ENCODE data around the gene ROR2.

ROR2 gene

DNA sequence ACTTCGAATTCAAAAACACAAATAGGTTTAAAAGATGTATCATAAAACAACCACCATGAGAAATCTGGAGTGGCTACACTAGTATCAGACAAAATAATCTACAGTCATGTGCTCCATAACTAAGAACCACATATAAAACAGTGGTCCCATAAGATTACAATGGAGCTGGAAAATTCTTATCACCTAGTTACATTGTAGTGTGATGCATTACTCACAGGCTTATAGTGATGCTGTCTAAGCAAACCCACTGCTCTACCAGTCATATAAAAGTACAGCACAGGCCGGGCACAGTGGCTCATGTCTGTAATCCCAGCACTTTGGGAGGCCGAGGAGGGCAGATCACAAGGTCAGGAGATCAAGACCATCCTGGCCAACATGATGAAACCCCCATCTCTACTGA, 160.1 kb downstream of the ROR2 start:
- DNase-seq = no peak

DNA sequence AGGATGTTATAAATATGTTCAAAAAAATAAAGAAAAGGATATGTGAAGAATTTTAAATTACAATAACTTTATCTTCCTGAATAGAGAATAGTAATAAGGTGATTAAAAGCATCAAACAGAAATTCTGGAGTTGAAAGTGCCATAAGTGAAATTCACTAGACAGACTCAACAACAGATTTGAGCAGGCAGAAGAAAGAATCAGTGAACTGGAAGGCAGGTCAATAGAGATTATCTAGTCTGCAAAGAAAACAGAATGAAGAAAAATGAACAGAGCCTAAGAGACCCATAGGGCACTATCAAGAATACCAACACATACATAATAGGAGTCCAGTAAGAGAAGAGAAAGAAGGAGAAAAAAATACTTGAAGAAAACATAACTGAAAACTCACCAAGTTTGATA, 162.1 kb downstream of the ROR2 start:
- DNase-seq = no peak

DNA sequence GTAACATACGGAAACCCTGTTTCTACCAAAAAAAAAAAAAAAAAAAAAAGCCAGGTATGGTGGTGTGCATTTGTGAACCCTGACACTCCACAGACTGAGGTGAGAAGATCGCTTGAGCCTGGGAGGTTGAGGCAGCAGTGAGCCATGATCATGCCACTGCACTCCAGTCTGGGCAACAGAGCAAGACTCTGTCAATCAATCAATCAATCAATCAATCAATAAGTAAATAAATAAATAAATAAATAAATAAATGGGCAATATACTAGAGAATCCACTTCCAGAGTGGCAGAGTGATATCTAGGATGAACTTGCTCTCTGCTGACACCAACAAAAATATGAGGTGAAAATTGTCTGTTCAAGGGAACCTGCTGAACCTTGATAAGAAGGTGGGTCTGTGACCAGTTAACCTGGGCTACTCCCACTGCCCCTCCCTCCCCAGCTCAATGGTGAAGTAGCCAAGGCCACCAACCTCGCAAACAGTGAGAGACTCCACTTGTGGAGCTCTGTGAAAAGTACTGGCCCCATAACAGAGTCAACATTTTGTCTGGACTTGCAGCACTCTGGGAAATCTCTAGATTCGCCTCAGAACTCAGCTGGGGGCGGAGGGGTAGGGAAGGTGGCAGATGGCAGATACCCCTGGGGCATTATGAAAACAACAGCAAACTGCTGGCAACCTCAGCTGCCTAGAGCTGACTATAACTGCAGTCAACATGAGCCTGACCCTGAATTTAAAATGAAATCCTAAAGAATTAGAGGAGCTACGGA, 163.7 kb downstream of the ROR2 start:
- no peak for DNase-seq

DNA sequence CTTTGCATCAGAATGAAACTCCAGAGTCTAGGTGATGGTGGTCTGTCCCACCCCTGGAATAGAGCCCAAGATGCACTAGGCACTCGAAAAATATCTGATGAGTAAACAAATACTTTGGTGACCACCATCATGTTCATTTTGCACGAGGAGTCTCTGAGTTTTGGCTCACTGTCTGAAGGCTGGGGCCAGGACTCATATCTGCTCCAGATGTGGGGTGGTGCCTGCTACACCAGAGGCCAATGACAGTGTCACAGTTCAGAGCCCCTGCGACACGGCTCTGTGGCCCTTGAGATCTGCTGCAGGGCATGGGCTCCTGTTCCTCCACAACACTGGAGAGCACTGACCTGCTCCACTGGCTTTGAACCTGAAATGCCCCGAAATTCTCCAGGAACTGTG, 164.6 kb downstream of the ROR2 start:
- no peak for DNase-seq

DNA sequence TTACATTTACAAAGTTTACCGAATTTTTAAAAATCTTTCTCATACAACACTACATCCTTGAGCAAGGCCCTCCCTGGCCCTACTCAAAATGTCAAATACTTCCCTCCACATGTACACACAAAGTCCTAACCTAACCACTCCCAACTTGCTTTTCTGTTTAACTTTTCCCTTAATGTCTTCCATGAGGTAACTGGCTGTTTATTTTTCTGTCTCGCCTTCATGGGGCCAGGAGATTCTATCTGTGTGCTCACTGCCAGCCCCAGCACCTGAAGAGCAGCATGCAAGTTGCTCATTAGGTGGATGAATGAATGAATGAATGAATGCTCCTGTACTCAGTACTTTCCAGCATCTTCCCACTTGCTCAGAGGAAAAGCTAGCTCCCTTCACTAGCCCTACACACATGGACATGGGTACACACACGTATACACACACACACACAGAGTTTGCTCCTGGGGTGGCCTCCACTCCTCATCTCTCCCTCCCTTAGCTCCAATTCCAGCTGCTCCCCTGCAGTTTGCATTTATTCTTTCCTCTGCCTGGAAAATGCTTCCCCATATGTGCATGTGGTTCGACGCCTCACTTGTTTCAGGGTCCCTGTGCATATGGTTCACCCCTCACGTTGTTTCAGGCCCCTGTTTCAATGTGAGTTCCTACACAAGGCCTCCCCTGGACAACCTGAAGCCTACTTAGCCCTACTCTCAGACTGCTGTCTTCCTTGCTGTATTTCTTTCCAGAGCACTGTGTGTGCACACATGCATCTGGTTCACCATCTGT, 165.2 kb downstream of the ROR2 start:
- no peak for DNase-seq

- DNase-seq = no peak
Observed at GRCh38 chr9:91783876-91784672, 166.0 kb downstream of the ROR2 start.

GRCh38 chr9:91783411-91783810, 166.6 kb downstream of the ROR2 start:
- no peak for DNase-seq

DNA sequence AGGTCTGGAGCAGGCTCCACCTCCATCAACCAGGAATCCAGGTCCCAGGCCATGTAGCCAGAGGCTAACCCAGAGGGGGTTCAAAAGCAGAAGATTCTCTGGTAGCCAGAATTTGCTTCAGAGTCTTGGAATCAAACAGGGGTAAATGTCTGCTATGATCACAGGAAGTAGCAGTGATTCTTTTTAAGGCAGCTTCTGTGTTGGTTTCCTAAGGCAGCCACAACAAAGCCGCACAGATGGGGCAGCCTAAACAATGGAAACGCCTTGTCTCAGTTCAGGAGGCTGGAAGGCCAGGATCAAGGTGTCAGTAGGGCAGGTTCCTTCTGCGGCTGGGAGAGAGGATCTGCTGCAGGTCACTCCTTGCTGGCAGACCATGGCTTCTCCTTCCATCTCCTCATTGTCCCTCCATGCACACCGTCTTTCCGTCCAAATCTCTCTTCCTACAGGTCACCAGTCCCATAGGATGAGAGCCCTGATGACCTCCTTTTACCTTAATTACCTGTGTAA, 167.3 kb downstream of the ROR2 start:
- DNase-seq = no peak

- no peak for DNase-seq
Observed at GRCh38 chr9:91781906-91782305, 168.1 kb downstream of the ROR2 start.

DNA sequence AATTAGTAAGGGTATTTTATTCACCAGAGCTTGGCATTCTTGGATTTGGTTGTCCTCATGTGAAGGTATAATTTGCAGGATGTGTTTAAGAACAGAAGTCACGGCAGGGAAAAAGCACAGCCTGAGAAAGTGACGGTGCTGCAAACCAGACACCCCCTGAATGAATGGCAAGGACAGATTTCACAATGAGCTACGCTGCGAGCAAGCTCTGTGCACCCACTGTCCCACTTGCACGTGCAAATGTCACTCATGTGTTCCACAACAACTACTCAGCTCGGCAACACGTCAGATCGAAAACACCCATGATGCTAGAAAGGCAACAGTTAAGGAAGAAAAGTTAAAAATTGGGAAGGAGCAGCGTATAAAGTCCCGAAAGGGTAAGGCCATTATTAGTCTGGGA, 168.9 kb downstream of the ROR2 start:
- no peak for DNase-seq

- no peak for DNase-seq
Observed at GRCh38 chr9:91778031-91778430, 172.0 kb downstream of the ROR2 start.

DNA sequence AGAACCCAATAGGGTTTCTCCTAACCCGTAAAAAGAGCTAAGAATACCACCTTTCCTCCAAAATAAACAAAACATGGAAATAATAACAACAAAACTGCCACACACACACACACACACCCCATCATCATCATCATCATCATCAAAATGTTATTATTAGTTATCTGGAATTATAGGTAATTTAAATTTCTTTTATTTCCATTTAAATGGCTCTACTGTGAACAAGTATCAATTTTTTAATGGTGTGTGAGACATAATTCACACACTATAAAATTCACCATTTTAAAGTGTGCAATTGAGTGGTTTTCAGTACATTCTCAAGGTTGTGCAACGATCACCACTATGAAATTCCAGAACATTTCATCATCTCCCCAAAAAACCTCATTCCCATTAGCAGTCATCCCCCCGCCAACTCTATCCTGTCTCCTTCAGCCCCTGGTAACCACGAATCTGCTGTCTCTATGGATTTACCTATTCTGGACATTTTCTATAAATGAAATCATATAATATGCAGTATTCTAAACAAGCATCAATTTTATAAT, 172.7 kb downstream of the ROR2 start:
- DNase-seq = no peak

- no peak for DNase-seq
Observed at GRCh38 chr9:91776409-91777291, 173.4 kb downstream of the ROR2 start.

GRCh38 chr9:91775708-91776028, 174.4 kb downstream of the ROR2 start:
- no peak for DNase-seq

DNA sequence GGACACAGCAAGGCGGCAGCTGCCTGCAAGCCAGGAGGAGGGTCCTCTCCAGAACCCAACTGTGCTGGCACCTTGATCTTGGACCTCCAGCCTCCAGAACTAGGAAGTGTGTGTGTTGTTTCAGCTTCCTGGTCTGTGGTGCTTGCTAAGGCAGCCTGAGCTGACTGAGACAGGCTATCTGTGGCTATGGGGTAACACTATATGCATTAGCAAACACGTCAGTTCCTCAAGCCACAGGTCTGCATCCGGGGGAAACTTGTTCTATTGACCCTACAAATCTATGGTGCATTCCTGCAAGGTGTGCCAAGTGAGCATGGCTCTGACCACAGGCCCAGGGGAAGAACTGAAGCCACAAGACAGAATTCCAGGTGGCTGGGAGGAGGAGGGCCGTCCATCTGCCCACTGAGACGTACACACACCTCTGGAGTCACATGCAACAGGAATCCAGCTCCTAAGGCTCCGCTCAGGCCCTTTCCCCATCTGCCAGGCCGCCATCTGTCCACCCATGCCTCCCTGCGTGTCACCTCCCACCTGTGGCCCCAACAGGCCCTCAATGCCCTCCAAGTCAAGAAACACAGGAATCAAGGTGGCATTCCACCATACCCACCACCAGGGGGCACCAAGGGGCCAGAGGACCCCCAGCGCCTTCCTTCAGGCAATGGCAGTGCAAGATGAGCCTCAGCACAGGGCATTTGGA, 174.9 kb downstream of the ROR2 start:
- DNase-seq = no peak

GRCh38 chr9:91773156-91773555, 176.9 kb downstream of the ROR2 start:
- no peak for DNase-seq

- DNase-seq = no peak
Observed at GRCh38 chr9:91771864-91772263, 178.2 kb downstream of the ROR2 start.

DNA sequence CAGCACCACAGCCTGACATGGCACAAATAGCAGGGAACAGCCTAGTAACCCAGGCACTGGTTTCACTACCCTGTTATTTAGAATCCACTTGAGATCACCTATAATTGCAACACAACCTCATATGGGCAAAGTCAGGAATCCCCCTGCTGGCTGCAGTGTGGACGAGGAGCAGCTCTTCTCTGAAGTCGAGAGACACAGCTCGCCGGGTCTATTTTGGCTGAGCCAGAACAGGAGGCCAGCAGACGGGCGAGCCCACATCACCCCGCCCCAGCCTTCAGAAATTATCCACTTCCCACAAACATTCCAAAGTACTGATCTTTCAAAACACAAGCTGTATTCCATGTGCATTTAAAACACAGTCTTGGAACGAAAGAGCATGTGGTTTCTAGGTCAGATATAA, 179.0 kb downstream of the ROR2 start:
- DNase-seq = no peak

DNA sequence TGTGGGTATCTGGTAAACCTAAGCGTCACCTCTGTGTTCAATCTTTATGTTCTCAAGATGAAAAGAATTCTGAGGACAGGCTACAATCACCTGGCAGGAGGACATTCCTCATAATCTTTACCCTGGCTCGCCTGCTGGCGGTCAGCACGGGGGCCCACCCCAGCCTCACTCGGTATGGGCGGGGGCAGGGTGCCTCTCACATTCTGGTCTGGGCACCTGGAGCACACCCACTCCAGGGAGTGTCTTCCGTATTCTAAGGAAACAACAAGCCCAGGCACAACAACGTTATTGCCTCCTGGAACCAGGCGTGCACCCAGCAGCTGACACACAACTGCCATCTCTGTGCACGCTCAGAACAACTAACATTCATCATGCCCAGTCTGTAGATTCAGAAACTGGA, 179.8 kb downstream of the ROR2 start:
- DNase-seq = no peak

GRCh38 chr9:91768977-91769916, 180.8 kb downstream of the ROR2 start:
- DNase-seq = no peak
